Endometrial microvascular endothelial cells (primary cell): Measurements from ENCODE around the gene HCN2. TPM values are rescaled to one million over a fixed set of nuclear protein-coding genes. Genes with fewer than 3 reads are reported as not detected.

Experiments
- in situ Hi-C: cut with HindIII; loops from 2 replicates; pipeline ENCODE4 v1.10.0; 2017; ENCODE audit warnings: low sequenced_read_pairs, low pct_unique_long_range_greater_than_20kb; ENCODE audit errors: inconsistent ontology term
- total RNA-seq: library from RNA; depleted of rRNA; stranded (reverse); fragments of >200 nt; gene quantifications from one replicate; pipeline ENCODE4 v1.2.3, GENCODE V29; 2015; ENCODE audit errors: inconsistent ontology term

HCN2 gene
- total RNA-seq, 1 donor from 2014 or later, result 0.37 TPM

DNA sequence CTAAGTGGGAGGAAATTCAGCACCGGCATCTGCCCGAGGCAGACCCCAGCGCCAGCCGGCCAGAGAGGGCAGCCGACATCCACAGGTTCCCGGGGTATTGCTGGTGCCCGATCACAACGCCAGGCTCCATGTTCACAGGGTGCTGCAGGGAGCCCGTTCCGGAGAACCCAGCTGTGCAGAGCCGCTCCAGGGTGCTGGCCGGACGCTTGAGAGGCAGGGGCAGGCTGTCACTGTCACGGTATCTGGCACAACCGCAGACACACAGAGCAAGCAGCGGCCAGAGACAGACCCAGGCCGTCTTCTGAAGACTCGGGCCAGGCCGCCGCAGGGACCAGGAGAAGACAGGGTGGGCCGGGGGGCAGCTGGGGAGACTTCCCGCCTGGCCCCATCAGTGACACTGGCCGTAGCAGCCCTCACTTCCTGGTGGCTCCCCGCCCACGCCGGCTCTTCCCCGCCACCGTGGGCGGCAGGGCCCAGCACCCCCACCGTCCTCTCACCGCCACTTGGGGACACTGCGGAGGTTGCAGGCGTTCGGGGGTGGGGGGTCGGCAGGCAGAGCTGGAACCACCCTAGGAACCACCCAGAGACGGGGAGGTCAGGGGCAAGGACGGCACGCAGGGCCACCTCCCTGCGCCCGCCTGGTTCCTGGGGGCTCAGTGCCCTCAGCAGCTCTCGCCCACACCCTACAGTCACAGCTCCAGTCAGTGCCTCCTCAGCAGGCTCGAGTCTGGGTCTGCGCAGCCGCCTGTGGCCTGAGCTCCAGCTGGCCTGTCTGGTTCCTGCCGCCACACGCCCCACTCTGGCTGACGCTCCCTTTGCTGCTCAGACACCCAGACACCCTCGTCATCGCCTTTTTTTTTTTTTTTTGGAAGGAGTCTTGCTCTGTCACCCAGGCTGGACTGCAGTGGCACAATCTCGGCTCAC lies 69.5 kb downstream of the HCN2 start:
- in situ Hi-C loops, result no loop called here

DNA sequence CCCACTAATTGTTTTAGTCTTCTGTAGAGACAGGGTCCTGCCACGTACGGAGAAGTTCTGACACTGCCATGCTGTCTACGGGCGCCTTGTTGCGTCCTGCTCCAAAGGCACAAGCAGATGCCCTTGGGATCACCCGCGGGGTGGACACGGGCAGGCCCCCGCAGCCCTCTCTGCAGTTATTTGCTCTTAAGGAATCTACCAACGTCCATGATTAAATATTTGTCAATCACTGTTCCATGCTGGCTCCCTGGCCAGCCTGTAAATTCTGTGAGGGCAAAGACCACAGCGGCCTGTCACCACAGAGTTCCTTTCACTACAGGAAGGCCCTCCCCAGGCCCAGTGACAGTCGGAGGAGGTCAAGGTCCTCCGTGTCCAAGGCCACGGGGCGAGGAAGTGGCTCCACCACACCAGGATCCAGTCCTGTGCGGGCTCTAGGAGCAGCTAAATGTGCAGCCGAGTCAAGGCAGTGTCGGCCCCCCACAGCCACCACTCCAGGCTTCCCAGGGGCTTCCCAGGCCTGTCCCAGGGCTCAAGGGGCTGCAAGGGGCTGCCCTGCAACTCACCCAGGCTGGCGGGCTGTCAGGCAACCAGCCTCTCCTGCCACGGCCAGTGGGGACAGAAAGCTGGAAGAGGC lies 71.2 kb downstream of the HCN2 start:
- in situ Hi-C loops, result no loop called here

DNA sequence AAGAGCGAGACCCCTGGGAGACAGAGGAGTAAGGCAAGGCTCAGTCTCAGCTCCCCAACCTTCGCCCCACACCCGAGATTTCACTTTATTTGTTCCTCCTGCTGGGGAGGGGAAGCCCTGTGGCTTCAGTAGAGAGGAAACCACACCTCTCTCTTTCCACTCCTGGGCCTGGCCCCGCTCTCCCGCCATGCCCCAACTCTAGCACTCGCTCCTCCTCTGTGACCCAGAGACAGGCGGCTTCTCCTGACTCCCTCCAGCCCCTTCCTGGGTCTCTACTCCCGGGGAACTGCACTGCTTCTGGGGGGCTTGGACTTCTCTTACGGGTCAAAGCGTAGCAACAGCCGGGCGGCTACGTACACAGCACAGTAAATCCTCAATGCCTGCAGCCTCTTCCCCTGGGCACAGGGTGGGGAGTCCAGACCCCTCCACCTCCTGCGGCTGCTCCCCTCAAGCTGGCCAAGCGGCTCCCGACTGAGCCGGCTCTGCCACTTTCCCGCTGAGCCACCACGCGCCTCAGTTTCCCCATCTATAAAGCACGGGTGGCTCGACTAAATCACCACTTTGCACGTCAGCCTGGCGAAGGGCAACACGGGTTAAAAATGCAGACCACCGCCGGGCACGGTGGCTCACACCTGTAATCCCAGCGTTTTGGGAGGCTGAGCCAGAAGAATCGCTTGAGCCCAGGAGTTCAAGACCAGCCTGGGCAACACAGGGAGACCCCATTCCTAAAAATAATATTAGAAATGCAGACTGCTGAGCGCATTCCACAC lies 71.9 kb downstream of the HCN2 start:
- in situ Hi-C loops, result no loop called here

DNA sequence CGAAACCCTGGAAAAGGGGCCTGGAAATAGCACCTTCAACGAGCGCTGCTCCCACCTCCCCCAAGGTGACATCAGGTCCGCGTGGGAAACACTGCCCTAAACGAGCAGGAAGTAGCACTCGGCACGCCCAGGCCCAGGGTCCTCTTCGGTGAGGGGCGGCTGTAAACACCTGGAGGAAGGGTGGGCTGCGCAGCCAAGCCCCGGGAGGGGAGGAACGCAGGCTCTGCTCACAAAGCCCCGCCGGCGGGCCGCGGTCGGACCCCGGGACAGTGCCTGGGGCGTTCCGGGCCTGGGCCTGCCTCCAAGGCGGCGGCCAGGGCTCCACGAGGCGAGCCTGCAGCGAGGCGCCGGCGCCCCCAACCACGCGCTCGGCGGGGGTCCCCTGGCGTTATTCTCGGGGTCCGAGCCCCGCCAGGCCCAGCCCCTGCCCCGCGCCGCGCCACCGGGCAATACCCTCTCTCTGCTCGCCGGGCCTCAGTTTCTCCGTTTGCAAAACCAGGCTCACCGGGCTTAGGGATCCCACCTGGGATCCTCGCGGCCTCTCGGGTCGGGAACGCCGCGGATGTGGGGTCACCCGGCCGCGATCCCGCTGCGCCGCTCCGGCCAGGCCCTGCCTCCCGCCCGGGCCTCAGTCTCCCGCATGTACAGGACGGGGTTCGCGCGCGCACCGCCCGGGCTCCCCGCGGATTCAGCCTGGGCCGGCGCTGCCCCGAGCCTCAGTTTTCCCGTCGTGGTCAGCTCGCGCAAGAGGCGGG lies 72.7 kb downstream of the HCN2 start:
- in situ Hi-C loops, result no loop called here

DNA sequence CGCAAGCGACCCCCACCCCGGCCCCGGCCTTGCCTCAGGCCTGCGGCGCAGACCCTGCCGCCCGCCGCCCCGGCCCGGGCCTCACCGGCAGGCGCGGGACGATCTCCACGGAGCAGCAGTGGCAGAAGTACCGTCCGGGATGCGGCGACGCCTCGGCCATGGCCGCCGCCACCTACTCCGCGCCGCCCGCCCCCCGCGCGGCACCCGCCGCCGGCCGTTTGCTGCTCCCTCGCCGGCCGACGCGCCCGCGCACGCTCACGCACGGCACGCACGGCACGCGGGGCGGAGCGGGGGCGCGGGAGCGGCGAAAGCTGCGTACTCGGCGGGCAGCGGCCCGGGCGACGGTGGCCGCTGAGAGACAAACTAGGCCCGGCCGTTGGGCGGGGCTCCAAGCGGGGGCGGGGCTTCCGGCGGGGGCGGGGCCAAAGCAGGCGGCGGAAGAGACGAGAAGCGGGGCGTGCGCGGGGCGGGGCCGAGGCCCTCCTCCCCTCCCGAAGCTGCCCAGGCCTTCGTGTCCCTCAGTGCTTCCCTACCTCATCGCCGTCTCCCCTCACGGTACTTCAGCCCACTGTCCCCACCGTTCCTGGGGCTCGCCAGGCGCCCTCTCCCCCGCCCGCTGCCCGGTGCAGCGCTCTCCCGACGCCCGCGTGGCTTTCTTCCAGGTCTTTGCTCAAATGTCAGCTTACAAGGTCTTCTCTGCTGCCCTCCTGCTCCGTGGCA lies 73.4 kb downstream of the HCN2 start, which contains the start of gene RNF126:
TSS of gene RNF126 (minus strand) at position 253 of the 720 bp plus-strand sequence. CDS start at position 160, 93 bp downstream.
- in situ Hi-C loops, result no loop called here

DNA sequence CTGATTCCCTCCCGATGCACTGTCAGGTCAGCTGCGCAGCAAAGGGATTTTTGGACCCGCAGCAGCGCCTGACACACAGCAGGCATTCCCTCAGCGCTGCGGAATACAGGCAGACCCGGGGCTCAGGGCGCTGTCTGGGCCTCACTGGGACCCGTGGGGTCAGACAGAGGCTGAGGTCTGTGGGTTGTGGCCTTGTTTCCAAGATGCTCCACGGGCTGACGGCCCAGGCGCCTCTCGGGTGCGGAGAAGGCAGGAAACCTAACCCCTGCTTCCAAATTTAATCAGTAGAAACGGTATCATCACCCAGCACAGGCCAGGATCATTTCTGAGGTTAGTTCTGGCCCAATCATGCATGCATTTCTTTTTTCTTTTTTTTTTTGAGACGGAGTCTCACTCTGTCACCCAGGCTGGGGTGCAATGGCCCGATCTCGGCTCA lies 74.0 kb downstream of the HCN2 start:
- in situ Hi-C loops, result no loop called here

DNA sequence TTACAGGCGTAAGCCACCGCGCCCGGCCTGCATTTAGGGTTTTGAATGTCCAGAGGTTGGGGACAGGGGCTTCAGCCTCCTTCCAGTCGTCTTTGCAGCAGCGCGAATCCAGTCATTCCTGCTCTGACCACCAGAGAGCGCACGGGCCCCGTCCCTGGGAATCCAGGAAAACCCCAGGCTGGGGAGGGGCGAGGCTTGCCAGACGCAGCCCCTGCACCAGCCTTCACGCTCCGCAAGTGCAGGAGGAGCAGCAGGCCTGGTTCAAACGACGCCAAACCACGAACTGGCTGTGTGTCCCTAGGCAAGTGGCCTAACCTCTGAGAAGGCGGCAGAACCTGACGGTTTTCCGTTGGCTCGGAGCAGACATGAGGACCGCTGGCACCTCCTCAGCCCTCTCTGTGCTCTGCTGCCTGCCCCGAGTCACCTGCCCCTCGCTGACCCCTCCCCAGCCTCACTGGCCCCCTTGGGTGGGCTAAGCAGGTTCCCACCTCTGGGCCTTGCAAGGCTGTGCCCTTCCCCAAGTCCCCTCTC lies 75.3 kb downstream of the HCN2 start:
- in situ Hi-C loops, result no loop called here

Other genes starting within 250 kb of the HCN2 start
- gene MIER2, start 245.1 kb upstream of the HCN2 start, total RNA-seq, result 37.4 TPM
- gene C2CD4C, start 180.7 kb upstream of the HCN2 start, total RNA-seq, result not detected
- 0.37 TPM for gene SHC2, start 128.8 kb upstream of the HCN2 start, total RNA-seq
- gene MADCAM1, start 93.4 kb upstream of the HCN2 start, total RNA-seq, result not detected
- gene TPGS1, start 82.4 kb upstream of the HCN2 start, total RNA-seq, result 17.6 TPM
- 84.7 TPM for gene CDC34, start 58.1 kb upstream of the HCN2 start, total RNA-seq
- not detected for gene GZMM, start 45.8 kb upstream of the HCN2 start, total RNA-seq
- 537 TPM for gene BSG, start 17.3 kb upstream of the HCN2 start, total RNA-seq
- 25.9 TPM for gene POLRMT, start 43.7 kb downstream of the HCN2 start, total RNA-seq
- gene FGF22, start 50.0 kb downstream of the HCN2 start, total RNA-seq, result not detected
- 136 TPM for gene RNF126, start 73.3 kb downstream of the HCN2 start, total RNA-seq
- 55.0 TPM for gene FSTL3, start 86.5 kb downstream of the HCN2 start, total RNA-seq
- gene PRSS57, start 105.6 kb downstream of the HCN2 start, total RNA-seq, result not detected
- gene PALM, start 119.1 kb downstream of the HCN2 start, total RNA-seq, result not detected
- gene MISP, start 161.2 kb downstream of the HCN2 start, total RNA-seq, result not detected
- 307 TPM for gene PTBP1, start 207.6 kb downstream of the HCN2 start, total RNA-seq
- 1.5 TPM for gene PLPPR3, start 232.1 kb downstream of the HCN2 start, total RNA-seq
- gene AZU1, start 238.0 kb downstream of the HCN2 start, total RNA-seq, result not detected